Astrocyte (in vitro differentiated cells and primary cell): ENCODE results near the gene CPEB4. TPM values are rescaled to one million over a fixed set of nuclear protein-coding genes. Genes with fewer than 3 reads are reported as not detected.

Experiments
- DNase-seq: peaks from one replicate; pipeline ENCODE4 v3.0.0-alpha.2; 2010; ENCODE audit warnings: low read depth
- FAIRE-seq: peaks from 2 replicates; lab custom pipeline; 2011; peaks lifted over from hg19 to GRCh38; lab: Jason Lieb, UNC
- H2AFZ ChIP-seq: 2 replicates; pipeline ENCODE4 v1.6.0; 2012; ENCODE audit warnings: low read depth, low read length, inconsistent platforms
- H3K27ac ChIP-seq: 2 replicates; pipeline ENCODE4 v1.5.1; 2011; ENCODE audit warnings: low read depth, low read length, inconsistent platforms
- H3K27me3 ChIP-seq: 2 replicates; pipeline ENCODE4 v1.6.0; 2011; ENCODE audit warnings: low read length, inconsistent platforms; ENCODE audit not compliant: insufficient read depth
- H3K36me3 ChIP-seq: 2 replicates; pipeline ENCODE4 v1.5.1; 2011; ENCODE audit warnings: low read length, inconsistent platforms; ENCODE audit not compliant: insufficient read depth
- H3K4me1 ChIP-seq: 2 replicates; pipeline ENCODE4 v1.5.1; 2011; ENCODE audit warnings: low read length, inconsistent platforms; ENCODE audit not compliant: insufficient read depth
- H3K4me2 ChIP-seq: 2 replicates; pipeline ENCODE4 v1.6.0; 2012; ENCODE audit warnings: low read length, inconsistent platforms
- H3K4me3 ChIP-seq: 2 replicates; pipeline ENCODE4 v1.5.1; 2011; ENCODE audit warnings: low read depth, mild to moderate bottlenecking, low read length, inconsistent platforms; ENCODE audit not compliant: insufficient read depth
- H3K79me2 ChIP-seq: 2 replicates; pipeline ENCODE4 v1.6.0; 2012; ENCODE audit warnings: mild to moderate bottlenecking, low read length, inconsistent platforms; ENCODE audit not compliant: insufficient read depth
- H3K9ac ChIP-seq: 2 replicates; pipeline ENCODE4 v1.6.0; 2012; ENCODE audit warnings: mild to moderate bottlenecking, low read length, inconsistent platforms
- H3K9me3 ChIP-seq: 2 replicates; pipeline ENCODE4 v1.5.1; 2012; ENCODE audit warnings: low read depth, mild to moderate bottlenecking, low read length, inconsistent platforms; ENCODE audit not compliant: insufficient read depth
- H4K20me1 ChIP-seq: 2 replicates; pipeline ENCODE4 v1.6.0; 2012; ENCODE audit warnings: low read length, inconsistent platforms; ENCODE audit not compliant: insufficient read depth
- H3K27ac Mint-ChIP-seq: one replicate; pipeline ENCODE4 v1.8.0; 2021; ENCODE audit warnings: mild to moderate bottlenecking, mixed read lengths; ENCODE audit not compliant: unreplicated experiment
- H3K27me3 Mint-ChIP-seq: one replicate; pipeline ENCODE4 v1.8.0; 2021; ENCODE audit warnings: low read depth, mixed read lengths; ENCODE audit not compliant: unreplicated experiment
- H3K36me3 Mint-ChIP-seq: one replicate; pipeline ENCODE4 v1.8.0; 2021; ENCODE audit warnings: low read depth, mixed read lengths; ENCODE audit not compliant: unreplicated experiment
- H3K4me1 Mint-ChIP-seq: one replicate; pipeline ENCODE4 v1.8.0; 2021; ENCODE audit warnings: low read depth, mixed read lengths; ENCODE audit not compliant: unreplicated experiment
- H3K4me3 Mint-ChIP-seq: one replicate; pipeline ENCODE4 v1.8.0; 2021; ENCODE audit warnings: mild to moderate bottlenecking, moderate library complexity, mixed read lengths; ENCODE audit not compliant: unreplicated experiment
- H3K9me3 Mint-ChIP-seq: one replicate; pipeline ENCODE4 v1.8.0; 2021; ENCODE audit warnings: mild to moderate bottlenecking, mixed read lengths; ENCODE audit not compliant: unreplicated experiment
- CTCF ChIP-seq: IDR thresholded peaks from 2 replicates; pipeline ENCODE4 v1.5.1; 2011; ENCODE audit warnings: low read depth, mild to moderate bottlenecking, inconsistent platforms, low read length, moderate library complexity; ENCODE audit not compliant: insufficient read depth
- EZH2 ChIP-seq: IDR thresholded peaks from 2 replicates; pipeline ENCODE4 v1.6.1; 2012; ENCODE audit warnings: mild to moderate bottlenecking, low read length, inconsistent platforms; ENCODE audit not compliant: insufficient read depth
- total RNA-seq: library from RNA; stranded (reverse); gene quantifications from 2 replicates; pipeline ENCODE4 v1.2.1, GENCODE V29; 2021

The CPEB4 gene
- total RNA-seq, 1 donor from 2014 or later, result 37.2 TPM

GRCh38 chr5:173971681-173972345, 83.7 kb downstream of the CPEB4 start:
- Histone ChIP-seq H3K9me3 (no peaks in the 10 kb centered on the region), H3K79me2 (no peaks in the 10 kb centered on the region), H3K4me1 (peaks cover 21% of the 10 kb centered on the region), H2AFZ (no peak overlapping the region), H3K4me3 (no peak overlapping the region), H3K4me2 (no peak overlapping the region), H3K36me3 (no peaks in the 10 kb centered on the region), H3K27me3 (no peaks in the 10 kb centered on the region), H3K27ac (no peak overlapping the region), H4K20me1 (no peaks in the 10 kb centered on the region), H3K9ac (no peak overlapping the region)
- no peak overlapping the region for H3K27ac Mint-ChIP-seq
- H3K4me1 Mint-ChIP-seq, result peaks cover 36% of the 10 kb centered on the region
- no peaks in the 10 kb centered on the region for H3K9me3 Mint-ChIP-seq
- H3K36me3 Mint-ChIP-seq, result no peaks in the 10 kb centered on the region
- TF ChIP-seq EZH2 (no peak), CTCF (no peak)
- no peak overlapping the region for H3K4me3 Mint-ChIP-seq
- DNase-seq, result no peak
- FAIRE-seq, result no peak
- peaks cover 6% of the 10 kb centered on the region for H3K27me3 Mint-ChIP-seq

DNA sequence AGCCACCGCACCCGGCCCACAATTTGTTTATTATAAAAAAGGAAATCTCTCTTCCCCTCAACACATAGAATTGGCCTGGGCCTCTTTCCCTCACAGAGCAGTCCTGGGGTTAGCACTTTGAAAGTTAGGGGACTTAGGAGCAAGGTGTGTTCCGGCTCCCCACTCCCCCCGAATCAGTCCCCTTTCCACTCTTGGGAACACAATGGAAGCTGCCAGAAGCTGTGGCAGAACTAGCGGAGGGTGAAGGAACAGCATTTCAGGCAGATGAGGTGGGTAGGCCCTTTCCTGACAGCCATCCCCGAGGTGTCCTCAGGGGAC, 84.4 kb downstream of the CPEB4 start:
- Histone ChIP-seq H3K9me3 (no peaks in the 10 kb centered on the region), H3K36me3 (no peaks in the 10 kb centered on the region), H2AFZ (peak overlapping the region; percentile 95), H3K79me2 (no peaks in the 10 kb centered on the region), H3K4me1 (peaks cover 21% of the 10 kb centered on the region), H3K4me3 (peak overlapping the region; percentile 57), H3K9ac (peak overlapping the region; percentile 74), H3K4me2 (peak overlapping the region; percentile 93), H3K27ac (no peak overlapping the region), H4K20me1 (no peaks in the 10 kb centered on the region), H3K27me3 (no peaks in the 10 kb centered on the region)
- Mint-ChIP-seq H3K4me1 (peaks cover 35% of the 10 kb centered on the region), H3K9me3 (no peaks in the 10 kb centered on the region), H3K4me3 (peak overlapping the region; percentile 77), H3K27ac (no peak overlapping the region), H3K27me3 (peaks cover 6% of the 10 kb centered on the region), H3K36me3 (no peaks in the 10 kb centered on the region)
- DNase-seq, result no peak
- no peak for TF ChIP-seq EZH2
- no peak for FAIRE-seq

GRCh38 chr5:173972925-173973615, 84.9 kb downstream of the CPEB4 start:
- Histone ChIP-seq H3K27me3 (no peaks in the 10 kb centered on the region), H3K9me3 (no peaks in the 10 kb centered on the region), H3K27ac (no peak overlapping the region), H3K4me3 (peak overlapping the region; percentile 57), H3K9ac (peak overlapping the region; percentile 74), H3K36me3 (no peaks in the 10 kb centered on the region), H2AFZ (peak overlapping the region; percentile 95), H3K79me2 (no peaks in the 10 kb centered on the region), H3K4me1 (peaks cover 21% of the 10 kb centered on the region), H3K4me2 (peak overlapping the region; percentile 93), H4K20me1 (no peaks in the 10 kb centered on the region)
- Mint-ChIP-seq H3K36me3 (no peaks in the 10 kb centered on the region), H3K9me3 (no peaks in the 10 kb centered on the region), H3K27ac (peak overlapping the region; percentile 53), H3K27me3 (peaks cover 6% of the 10 kb centered on the region), H3K4me1 (peaks cover 31% of the 10 kb centered on the region), H3K4me3 (peak overlapping the region; percentile 77)
- FAIRE-seq (peak; percentile 17), DNase-seq (peak; percentile 51)
- TF ChIP-seq CTCF, result peak; percentile 79
- TF ChIP-seq EZH2, result no peak
